ENCODE measurements around the gene ALG1. TPM values are rescaled to one million over a fixed set of nuclear protein-coding genes. Genes with fewer than 3 reads are reported as not detected.
A peak's percentile ranks its signal among the peaks of the same experiment; 100 is the strongest.

Gene ALG1
- total and polyA plus RNA-seq, 2 of the 13 experiments (the other 11 are each of a cell fraction or from before 2014, with no cell fraction given), result 43.3 to 75.6 TPM

DNA sequence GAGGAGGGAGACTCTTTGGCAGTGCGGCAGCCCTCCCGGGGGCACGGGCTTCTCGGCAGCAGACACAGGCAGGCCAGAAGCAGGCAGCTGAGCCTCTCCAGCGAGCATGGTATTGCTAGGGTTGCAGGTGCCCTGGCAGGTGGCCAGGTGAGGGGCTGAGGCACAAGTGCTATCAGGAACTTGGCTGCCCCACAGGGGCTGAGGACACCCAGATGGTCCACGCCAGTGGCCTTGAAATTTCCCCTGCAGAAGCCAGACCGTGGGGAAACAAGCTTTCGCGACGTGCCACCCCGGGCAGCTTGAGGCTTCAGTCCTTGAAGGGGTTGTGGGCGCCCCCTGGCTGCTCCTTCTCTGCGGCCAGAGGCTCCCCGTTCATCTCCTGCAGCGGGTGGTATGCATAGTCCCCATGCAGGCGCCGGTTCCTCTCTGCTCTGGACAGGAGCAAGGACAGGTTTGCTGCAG, 46.4 kb upstream of the ALG1 start (continued):
- no peak for TF ChIP-seq ZBTB44 (CRISPR knock-in tag; IDR thresholded peaks at IDR 0.05)
- peak; percentile 22; the same call in 1 of the 2 replicates for TF ChIP-seq MTA1 (CRISPR knock-in tag; IDR thresholded peaks at IDR 0.05; ENCODE audit: borderline replicate concordance)
- 0 out of 2 replicates have a peak, but pooled peaks have one; percentile 19 for TF ChIP-seq ZNF205 (CRISPR knock-in tag; IDR thresholded peaks at IDR 0.05)
- TF ChIP-seq ARID5B (CRISPR knock-in tag; IDR thresholded peaks at IDR 0.05), result no peak
- TF ChIP-seq EP300 (IDR thresholded peaks at IDR 0.05; ENCODE audit: low read depth in 2 of 2, low read length in 2 of 2), result no peak
- no peak for TF ChIP-seq EP300 (CRISPR knock-in tag; IDR thresholded peaks at IDR 0.05; ENCODE audit: borderline replicate concordance)
- TF ChIP-seq NKX3-1 (CRISPR knock-in tag; IDR thresholded peaks at IDR 0.05), result no peak
- TF ChIP-seq GFI1 (CRISPR knock-in tag; IDR thresholded peaks at IDR 0.05; ENCODE audit: borderline replicate concordance), result no peak
- no peak for TF ChIP-seq SETDB1 (CRISPR knock-in tag; IDR thresholded peaks at IDR 0.05; ENCODE audit: borderline replicate concordance)
- no peak for TF ChIP-seq ZNF432 (CRISPR knock-in tag; IDR thresholded peaks at IDR 0.05; ENCODE audit: borderline replicate concordance)
- TF ChIP-seq, protein P1, sequence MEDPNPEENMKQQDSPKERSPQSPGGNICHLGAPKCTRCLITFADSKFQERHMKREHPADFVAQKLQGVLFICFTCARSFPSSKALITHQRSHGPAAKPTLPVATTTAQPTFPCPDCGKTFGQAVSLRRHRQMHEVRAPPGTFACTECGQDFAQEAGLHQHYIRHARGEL (CRISPR knock-in tag; IDR thresholded peaks at IDR 0.05), result no peak
- no peak for TF ChIP-seq ZNF772 (CRISPR knock-in tag; IDR thresholded peaks at IDR 0.05)
- TF ChIP-seq KDM5A (IDR thresholded peaks at IDR 0.05; ENCODE audit: borderline replicate concordance, low read length), result no peak
- no peak for TF ChIP-seq TMF1 (CRISPR knock-in tag; IDR thresholded peaks at IDR 0.05; ENCODE audit: low read depth)
- TF ChIP-seq ZNF737 (CRISPR knock-in tag; IDR thresholded peaks at IDR 0.05; ENCODE audit: borderline replicate concordance), result no peak
- TF ChIP-seq RFX1 (IDR thresholded peaks at IDR 0.05), result no peak
- no peak for TF ChIP-seq SRY (CRISPR knock-in tag; IDR thresholded peaks at IDR 0.05)
- TF ChIP-seq KLF16 (CRISPR knock-in tag; IDR thresholded peaks at IDR 0.05), result no peak
- no peak for TF ChIP-seq SNAI1 (CRISPR knock-in tag; IDR thresholded peaks at IDR 0.05; ENCODE audit: borderline replicate concordance)
- TF ChIP-seq MED13 (CRISPR knock-in tag; IDR thresholded peaks at IDR 0.05), result no peak
- no peak for TF ChIP-seq ZNF3 (CRISPR knock-in tag; IDR thresholded peaks at IDR 0.05)
- no peak for TF ChIP-seq ZKSCAN1 (IDR thresholded peaks at IDR 0.05; ENCODE audit: low read length)
- no peak for TF ChIP-seq ZNF335 (CRISPR knock-in tag; IDR thresholded peaks at IDR 0.05)
- TF ChIP-seq MYC (CRISPR knock-in tag; IDR thresholded peaks at IDR 0.05; ENCODE audit: borderline replicate concordance), result 0 out of 2 replicates have a peak, but pooled peaks have one; percentile 22
- TF ChIP-seq TBL1XR1 (IDR thresholded peaks at IDR 0.05; ENCODE audit: borderline replicate concordance, low read length, partially characterized antibody), result no peak
